GM12892 (cell line): ENCODE results near the gene SPR.

ENCODE experiments used
- POLR2A ChIP-seq: IDR thresholded peaks from 2 replicates; pipeline ENCODE4 v1.6.1; 2011; ENCODE audit warnings: low read depth, low read length, control low read depth
- POLR2AphosphoS5 ChIP-seq: IDR thresholded peaks from 2 replicates; pipeline ENCODE4 v1.6.1; 2011; ENCODE audit warnings: low read depth, low read length, control low read depth

DNA sequence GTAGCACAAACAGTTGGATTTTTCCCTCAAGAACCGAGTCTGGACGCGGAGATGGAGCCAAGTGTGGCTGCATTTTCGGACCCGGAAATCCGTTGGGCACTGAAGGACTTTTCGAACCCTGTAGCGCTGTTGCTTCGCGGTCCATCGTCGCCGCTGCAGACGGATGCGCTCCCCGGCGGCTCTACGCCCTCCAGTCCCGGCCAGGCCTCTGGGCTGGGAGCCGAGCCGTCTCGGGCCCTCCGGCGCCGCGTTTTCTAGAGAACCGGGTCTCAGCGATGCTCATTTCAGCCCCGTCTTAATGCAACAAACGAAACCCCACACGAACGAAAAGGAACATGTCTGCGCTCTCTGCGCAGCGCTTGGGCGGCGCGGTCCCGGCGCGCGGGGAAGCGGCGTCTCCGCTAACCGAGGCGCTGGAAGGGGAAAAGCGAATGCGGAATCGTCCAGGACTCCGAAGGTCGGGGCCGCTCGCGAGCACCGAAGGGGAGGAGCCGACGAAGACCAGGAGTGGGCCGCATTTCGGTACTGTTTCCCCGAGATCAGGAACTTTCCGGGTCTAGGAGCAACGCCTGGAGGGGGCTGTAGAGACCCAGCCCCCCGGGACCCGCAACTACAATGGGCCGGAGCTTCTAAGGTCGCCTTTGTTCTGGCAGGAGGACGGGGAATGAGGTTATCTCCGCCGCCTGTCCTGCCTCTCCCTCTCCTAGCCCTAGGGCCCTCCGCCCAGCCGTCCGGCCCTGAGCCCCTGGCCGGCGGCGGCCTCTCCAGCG, 33.3 kb downstream of the SPR start:
- TF ChIP-seq POLR2AphosphoS5 (no peak), POLR2A (no peak)
